NCI-H1092 (cell line): Measurements from ENCODE around the gene KIZ.

Experiments used
- DNase-seq: peaks from one replicate; lab custom pipeline; 2025; lab: John Stamatoyannopoulos, UW

The KIZ gene, protein sequence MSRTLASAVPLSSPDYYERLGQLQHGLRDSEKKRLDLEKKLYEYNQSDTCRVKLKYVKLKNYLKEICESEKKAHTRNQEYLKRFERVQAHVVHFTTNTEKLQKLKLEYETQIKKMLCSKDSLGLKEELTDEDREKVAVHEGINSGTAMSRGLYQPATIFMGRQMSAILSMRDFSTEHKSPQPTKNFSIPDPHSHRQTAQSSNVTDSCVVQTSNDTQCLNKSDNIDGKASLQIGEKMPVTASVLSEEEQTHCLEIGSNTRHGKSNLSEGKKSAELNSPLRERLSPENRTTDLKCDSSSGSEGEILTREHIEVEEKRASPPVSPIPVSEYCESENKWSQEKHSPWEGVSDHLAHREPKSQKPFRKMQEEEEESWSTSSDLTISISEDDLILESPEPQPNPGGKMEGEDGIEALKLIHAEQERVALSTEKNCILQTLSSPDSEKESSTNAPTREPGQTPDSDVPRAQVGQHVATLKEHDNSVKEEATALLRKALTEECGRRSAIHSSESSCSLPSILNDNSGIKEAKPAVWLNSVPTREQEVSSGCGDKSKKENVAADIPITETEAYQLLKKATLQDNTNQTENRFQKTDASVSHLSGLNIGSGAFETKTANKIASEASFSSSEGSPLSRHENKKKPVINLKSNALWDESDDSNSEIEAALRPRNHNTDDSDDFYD

DNA sequence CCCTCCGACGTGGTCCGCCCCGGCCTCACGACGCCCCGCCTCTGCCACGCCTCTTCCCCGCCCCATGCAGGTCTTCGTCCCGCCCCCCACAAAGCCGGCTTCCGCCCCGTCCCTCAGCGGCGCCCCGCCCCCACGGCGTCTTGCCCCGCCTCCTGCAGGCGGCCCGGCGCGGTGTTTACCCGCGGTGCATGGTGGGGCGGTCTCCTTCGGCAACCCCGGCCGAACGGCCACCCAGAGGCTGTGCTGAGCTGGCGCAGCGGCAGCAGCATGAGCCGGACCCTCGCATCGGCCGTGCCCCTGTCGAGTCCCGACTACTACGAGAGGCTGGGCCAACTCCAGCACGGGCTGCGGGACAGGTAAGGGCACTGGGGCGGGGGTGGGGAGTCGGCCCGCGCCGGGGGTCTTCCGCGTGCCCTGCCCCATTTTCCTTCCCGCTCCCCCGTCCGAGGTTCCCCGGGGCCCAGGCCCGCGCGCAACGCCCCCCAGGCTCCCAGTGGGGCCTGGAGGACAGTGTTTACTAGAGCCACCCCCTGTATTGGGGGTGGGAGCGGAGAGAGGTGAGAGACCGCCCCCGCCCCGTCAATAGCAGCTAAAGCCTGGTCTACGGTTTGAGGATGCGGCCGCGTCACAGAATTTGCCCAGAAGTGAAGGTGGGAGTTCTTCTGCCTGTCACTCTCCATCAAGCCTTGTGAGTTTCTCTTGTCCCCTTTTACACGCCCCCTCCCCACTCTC, at the start of gene KIZ:
KIZ (plus strand) TSS at position 234 of the 732 bp plus-strand sequence; CDS start at position 268, 34 bp downstream.
- DNase-seq, result peak; percentile 93

DNA sequence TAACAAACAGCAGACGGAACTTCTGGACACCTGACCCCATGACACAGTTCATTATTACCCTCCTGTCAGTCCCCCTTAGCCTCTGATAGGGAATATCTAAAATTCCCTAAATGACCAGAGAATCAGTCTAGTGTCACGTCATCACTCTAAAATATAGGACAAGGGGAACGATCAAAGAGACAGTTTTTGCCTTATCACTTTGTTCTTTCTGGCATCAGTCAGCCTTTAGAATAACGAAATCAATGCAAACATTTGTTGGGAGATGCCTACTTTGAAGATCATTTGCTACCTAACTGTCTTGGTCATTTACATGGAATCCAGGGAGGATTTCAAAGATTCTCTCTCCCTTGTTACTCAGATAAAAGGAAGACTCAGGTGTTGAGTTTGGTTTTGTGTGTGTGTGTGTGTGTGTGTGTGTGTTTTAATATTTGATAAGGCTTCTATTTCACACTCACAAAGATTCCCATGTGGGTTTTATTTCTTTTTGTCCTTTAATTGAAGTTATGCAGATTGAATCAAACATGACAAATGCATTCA, 48.0 kb upstream of the KIZ start:
- DNase-seq, result no peak

DNA sequence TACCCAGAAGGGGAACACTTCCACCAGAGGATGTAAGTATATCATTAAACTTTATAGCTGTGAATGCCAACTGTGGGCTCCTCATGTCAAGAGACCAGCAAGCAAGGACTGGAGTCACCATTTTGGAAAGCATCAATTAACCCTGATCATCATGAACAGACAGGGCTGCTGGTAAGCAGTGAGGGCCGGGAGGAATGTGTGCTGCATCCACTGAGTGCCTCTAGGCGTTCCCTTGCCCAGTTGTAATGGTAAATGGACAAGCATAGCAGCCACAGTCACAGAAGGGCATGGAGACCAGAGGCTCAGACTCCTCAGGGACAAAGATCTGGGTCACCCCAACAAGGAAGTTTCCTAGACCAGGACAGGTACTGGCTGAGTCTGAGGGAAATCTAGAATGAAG, 43.3 kb upstream of the KIZ start:
- DNase-seq, result no peak

GRCh38 chr20:21083825-21084325, 42.0 kb upstream of the KIZ start:
- no peak for DNase-seq

- DNase-seq, result no peak
These were observed 37.9 kb upstream of the KIZ start for GRCh38 chr20:21087862-21088540.

GRCh38 chr20:21089391-21089790, 36.5 kb upstream of the KIZ start:
- DNase-seq, result no peak

- no peak for DNase-seq
These were observed 35.7 kb upstream of the KIZ start for GRCh38 chr20:21090111-21090618.

GRCh38 chr20:21090721-21091120, 35.2 kb upstream of the KIZ start:
- DNase-seq, result peak; percentile 54

GRCh38 chr20:21092806-21093205, 33.1 kb upstream of the KIZ start:
- no peak for DNase-seq

- DNase-seq, result peak; percentile 30
These were observed 29.4 kb upstream of the KIZ start for GRCh38 chr20:21096321-21097043.

- peak; percentile 83 for DNase-seq
These were observed 25.9 kb upstream of the KIZ start for GRCh38 chr20:21099751-21100577.

GRCh38 chr20:21100578-21101452, 25.1 kb upstream of the KIZ start:
- peak; percentile 52 for DNase-seq

DNA sequence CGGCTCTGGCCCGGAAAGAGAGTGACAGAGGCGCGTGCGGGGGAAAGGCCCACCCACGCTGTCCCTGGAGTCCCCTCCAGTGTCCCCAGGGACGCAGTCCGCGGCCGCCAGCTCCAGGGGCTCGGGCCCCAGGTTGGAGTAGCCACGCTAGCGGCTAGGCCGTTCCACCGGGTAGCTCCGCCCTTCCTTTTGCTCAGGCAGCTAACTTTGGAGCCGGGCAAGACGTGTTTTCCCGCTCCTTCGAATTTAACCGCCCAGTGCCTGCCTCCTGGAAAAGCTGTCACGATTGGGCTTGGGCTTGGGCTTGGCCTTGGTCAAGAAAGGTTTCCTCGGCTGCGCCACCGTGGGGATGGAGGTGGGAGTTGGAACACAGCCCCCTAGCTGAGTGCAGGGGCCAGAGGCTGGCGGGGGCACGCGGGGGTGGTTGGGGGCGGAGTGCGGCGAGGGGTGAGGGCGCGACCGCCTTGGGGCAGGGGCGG, 24.4 kb upstream of the KIZ start:
- DNase-seq, result no peak

DNA sequence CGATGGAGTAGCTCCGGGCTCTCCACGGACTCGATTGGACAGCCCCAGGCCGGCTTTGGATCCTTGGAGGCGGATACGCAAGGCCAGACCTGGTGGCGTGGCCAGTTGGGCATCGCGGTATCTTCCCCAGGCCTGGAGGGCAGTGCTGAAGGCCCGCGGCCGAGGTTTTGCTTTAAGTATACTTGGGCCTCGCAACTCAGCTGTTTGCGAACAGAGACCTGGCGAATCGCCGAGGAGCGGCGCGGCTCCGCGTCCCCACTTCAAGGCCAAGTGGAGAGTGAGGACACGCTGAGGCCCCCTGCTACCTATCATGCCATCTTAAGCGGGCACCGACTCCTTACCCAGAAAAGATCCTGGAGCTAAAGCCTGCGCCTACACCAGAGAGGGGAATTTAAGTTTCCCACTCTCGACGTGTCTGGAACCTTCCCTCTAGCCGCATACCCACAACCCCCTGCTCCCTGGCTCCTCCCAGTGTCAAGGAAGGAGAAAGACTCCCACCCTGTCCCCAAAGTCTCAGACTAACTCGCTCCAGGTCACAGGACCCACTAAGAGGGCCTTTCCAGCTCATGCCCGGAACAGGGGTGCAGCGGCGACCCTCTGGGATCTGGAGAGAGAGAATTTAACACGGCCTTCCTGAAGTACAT, 23.8 kb upstream of the KIZ start:
- no peak for DNase-seq

- no peak for DNase-seq
These were observed 23.1 kb upstream of the KIZ start for GRCh38 chr20:21102603-21103311.

DNA sequence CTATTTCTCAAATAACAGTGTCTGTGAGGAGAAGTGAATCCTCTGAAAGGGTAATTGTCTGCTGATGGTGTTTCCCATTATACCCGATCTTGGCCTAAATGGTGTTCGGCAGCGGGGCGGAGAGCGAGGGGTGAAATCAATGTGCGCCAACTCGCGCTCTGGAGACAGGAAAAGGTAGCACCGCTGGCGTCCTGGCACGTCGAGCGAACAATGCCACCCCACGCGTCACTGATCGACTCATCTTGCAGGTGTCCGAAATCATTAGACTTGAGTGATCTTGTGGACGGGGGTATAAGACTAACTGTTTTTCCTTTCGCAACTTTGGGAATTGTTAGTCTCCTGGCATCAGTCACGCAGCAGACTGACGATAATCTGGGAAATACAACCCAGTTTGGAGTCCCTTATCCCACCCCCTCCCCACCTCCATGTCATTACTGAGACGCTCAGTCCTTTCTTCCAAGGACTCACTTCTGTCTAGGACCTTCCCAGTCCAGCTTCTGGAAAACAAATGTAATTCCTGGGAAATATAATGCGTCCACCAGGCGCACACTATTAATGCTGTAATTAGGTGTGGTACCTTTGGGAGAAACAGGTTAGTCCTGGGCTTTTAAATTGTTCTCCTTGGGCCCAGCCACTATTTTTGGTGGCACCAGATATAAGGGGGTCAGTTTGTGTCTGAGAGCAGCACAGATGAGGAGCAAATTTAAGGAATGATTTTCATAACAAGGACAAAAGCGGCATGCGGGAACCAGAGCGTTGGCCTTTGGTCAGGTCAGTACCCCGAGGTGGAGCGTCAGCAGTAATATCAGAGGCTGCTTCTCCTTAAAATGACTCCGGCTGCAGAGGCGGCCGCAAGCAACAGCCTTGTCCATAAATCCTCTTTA, 22.1 kb upstream of the KIZ start:
- no peak for DNase-seq

DNA sequence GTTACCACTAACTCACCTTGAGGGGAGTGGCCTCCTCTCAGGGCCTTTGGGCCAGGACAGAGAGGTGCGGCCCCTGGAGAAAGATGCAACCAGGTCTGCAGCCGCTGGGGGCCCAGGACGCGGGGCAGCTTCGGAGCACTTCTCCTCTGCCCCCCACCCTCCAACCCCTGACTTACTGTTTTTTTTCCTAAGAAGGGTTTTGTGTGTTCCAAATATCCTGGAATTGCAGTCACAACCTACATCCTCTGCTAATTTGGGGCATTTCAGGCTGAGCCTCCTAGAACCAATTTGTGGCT, 21.5 kb upstream of the KIZ start:
- no peak for DNase-seq
